ENCODE measurements around the gene MYBPC3.
"Not testable (repeated sequence)": the region's sequence is repeated elsewhere in the genome, so short reads cannot be mapped to it uniquely, and the experiment has no call there.

MYBPC3 gene

GRCh38 chr11:47336595-47336994 lies 15.9 kb downstream of the MYBPC3 start:
- DNase-seq = no peak

GRCh38 chr11:47335733-47336132 lies 16.8 kb downstream of the MYBPC3 start:
- no peak for DNase-seq

GRCh38 chr11:47334699-47335411 lies 17.6 kb downstream of the MYBPC3 start:
- not testable (repeated sequence) for DNase-seq

- no peak for DNase-seq
These were observed 18.5 kb downstream of the MYBPC3 start for GRCh38 chr11:47333886-47334443.

GRCh38 chr11:47333526-47333845 lies 19.0 kb downstream of the MYBPC3 start:
- no peak for DNase-seq

GRCh38 chr11:47332791-47333525 lies 19.5 kb downstream of the MYBPC3 start:
- DNase-seq = no peak

- no peak for DNase-seq
These were observed 20.2 kb downstream of the MYBPC3 start for GRCh38 chr11:47332303-47332711.

- no peak for DNase-seq
These were observed 20.8 kb downstream of the MYBPC3 start for GRCh38 chr11:47331454-47332302.

- no peak for DNase-seq
These were observed 22.2 kb downstream of the MYBPC3 start for GRCh38 chr11:47329987-47330931.

GRCh38 chr11:47329431-47329986 lies 23.0 kb downstream of the MYBPC3 start:
- DNase-seq = no peak

- DNase-seq = no peak
These were observed 23.8 kb downstream of the MYBPC3 start for GRCh38 chr11:47328449-47329390.

- no peak for DNase-seq
These were observed 24.6 kb downstream of the MYBPC3 start for GRCh38 chr11:47327949-47328348.

GRCh38 chr11:47327025-47327424 lies 25.5 kb downstream of the MYBPC3 start:
- no peak for DNase-seq

GRCh38 chr11:47326198-47326597 lies 26.3 kb downstream of the MYBPC3 start:
- DNase-seq = no peak

GRCh38 chr11:47325271-47326041 lies 27.0 kb downstream of the MYBPC3 start:
- DNase-seq = no peak

- no peak for DNase-seq
These were observed 28.0 kb downstream of the MYBPC3 start for GRCh38 chr11:47324520-47324919.

- DNase-seq = no peak
These were observed 34.3 kb downstream of the MYBPC3 start for GRCh38 chr11:47318166-47318565.

GRCh38 chr11:47317064-47317828 lies 35.3 kb downstream of the MYBPC3 start:
- no peak for DNase-seq

GRCh38 chr11:47316501-47316900 lies 36.0 kb downstream of the MYBPC3 start:
- DNase-seq = not testable (repeated sequence)

All from activated naive CD4-positive, alpha-beta T cell (primary cell).